ENCODE results near the gene WDHD1.

The WDHD1 gene

DNA sequence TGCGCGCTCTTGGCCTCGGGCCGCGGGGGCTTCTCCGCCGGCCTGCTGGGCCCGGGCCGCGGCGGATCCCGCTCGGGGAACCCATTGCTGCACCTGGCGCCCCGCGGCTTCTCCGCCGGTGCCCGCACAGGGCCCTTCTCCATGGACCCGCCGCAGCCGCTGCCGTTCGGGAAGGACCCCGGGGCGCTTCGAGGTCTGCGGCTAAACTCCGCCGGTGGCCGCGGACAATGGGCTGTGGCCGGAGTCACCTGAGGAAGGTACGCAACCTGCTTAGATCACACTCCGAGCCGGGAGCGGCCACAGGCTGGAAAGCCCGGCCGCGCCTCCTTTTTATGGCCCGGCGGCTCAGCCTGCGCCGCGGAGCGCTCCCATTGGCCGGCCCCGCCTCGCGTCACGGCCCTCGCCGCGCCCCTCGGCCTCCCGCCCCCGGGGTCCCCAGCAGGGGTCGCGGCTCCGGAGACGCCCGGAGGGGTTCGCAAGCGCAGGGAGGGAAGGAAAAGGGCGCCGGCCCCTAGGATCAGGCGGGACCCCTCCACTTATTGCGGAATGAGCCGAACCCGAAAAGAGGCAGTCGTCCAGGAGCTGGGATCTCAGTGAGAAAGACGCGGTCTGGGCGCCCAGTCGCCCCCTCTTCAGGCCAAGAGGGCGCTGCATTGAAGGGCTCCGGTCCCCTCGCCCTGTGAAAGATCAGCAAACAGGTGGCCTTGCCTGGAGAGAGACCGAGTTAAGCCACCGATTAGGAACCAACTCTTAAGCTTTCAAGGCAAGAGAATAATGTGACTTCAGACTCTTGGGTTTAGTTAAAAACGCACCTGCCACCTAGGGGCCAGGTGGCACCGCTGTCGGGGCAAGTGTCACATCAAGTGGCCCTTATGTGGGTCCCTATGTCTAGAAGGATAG, 124.1 kb downstream of the WDHD1 start, which contains the start of gene GCH1:
Gene GCH1 (minus strand): TSS at position 306 of the 900 bp plus-strand sequence. CDS start 163 bp downstream, at position 143.
- no peak within 1 kb of the TSS for H2AK5ac ChIP-seq (ENCODE audit: low read length)
- no CpG with 5 or more reads among the region's 83 CpGs for WGBS (ENCODE audit: extremely low coverage, insufficient coverage, insufficient read length)
- peak within 1 kb of the TSS; percentile 90 for H2AFZ ChIP-seq (ENCODE audit: insufficient read depth, low read length, poor library complexity)
- peak within 1 kb of the TSS; percentile 40 for H4K12ac ChIP-seq (ENCODE audit: low read depth, low read length)
- peak within 1 kb of the TSS; percentile 38 for H3K14ac ChIP-seq (ENCODE audit: low read length)
- H3K23ac ChIP-seq (ENCODE audit: low read length): no peak within 1 kb of the TSS
- peak within 1 kb of the TSS; percentile 82 for H3K4me2 ChIP-seq (ENCODE audit: low read length)
- H2BK120ac ChIP-seq (ENCODE audit: insufficient read depth, low read length, poor library complexity): peak within 1 kb of the TSS; percentile 41
- peak within 1 kb of the TSS; percentile 20 for H4K91ac ChIP-seq (ENCODE audit: low read depth, low read length)
- H3K9ac ChIP-seq (ENCODE audit: low read length): peak within 1 kb of the TSS; percentile 3
- DNase-seq: peak; percentile 76 to 86
- H3K18ac ChIP-seq (ENCODE audit: low read length): peak within 1 kb of the TSS; percentile 69
- no peaks in the 10 kb centered on the region for H3K9me3 ChIP-seq (ENCODE audit: insufficient read depth, low read depth, low read length)
- H3K27ac ChIP-seq (ENCODE audit: low read depth, low read length): no peak within 1 kb of the TSS
- no peak within 1 kb of the TSS for H2BK12ac ChIP-seq (ENCODE audit: low read length)
- H3K27me3 ChIP-seq (ENCODE audit: insufficient read depth, low read length): peaks cover 6% of the 10 kb centered on the region
- no peaks in the 10 kb centered on the region for H3K36me3 ChIP-seq (ENCODE audit: control insufficient read depth in 1 of 2, insufficient read depth in 2 of 2, low read length in 2 of 2)
- no peak within 1 kb of the TSS for H3K4ac ChIP-seq (ENCODE audit: low read depth, low read length)
- H3K4me1 ChIP-seq (ENCODE audit: control insufficient read depth in 1 of 2, insufficient read depth in 2 of 2, low read length in 2 of 2): peaks cover 4 to 5% of the 10 kb centered on the region in 2 experiments
- peaks cover 4% of the 10 kb centered on the region for H3K79me2 ChIP-seq (ENCODE audit: control insufficient read depth, insufficient read depth, low read length, poor library complexity)
- H2BK5ac ChIP-seq (ENCODE audit: low read depth, low read length, poor library complexity): no peak within 1 kb of the TSS
- H4K8ac ChIP-seq (ENCODE audit: low read depth, low read length): peak within 1 kb of the TSS; percentile 79
- H3K4me3 ChIP-seq (ENCODE audit: low read depth, low read length): peak within 1 kb of the TSS; percentile 79
- peaks cover 7% of the 10 kb centered on the region for H3K79me1 ChIP-seq (ENCODE audit: low read length)

DNA sequence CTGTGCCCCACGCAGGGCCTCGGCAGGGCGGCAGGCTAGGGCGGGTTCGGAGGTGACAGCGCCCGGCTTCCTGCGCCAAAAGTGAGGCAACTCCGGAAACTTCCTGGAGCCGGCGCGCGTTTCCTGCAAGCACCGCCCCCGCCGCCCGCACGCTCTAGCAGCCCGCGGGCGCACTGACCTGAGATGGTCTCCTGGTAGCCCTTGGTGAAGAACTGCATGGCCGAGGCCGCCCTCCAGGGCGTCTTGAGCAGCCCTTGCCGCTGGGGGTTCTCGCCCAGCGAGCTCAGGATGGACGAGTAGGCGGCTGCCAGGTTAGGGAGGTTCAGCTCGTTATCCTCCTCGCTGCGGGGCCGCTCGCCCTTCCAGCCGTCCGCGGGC, 124.8 kb downstream of the WDHD1 start:
- no peak overlapping the region for H3K27ac ChIP-seq (ENCODE audit: low read depth, low read length)
- peaks cover 6% of the 10 kb centered on the region for H3K27me3 ChIP-seq (ENCODE audit: insufficient read depth, low read length)
- H3K4me1 ChIP-seq (ENCODE audit: control insufficient read depth in 1 of 2, insufficient read depth in 2 of 2, low read length in 2 of 2): peaks cover 4 to 5% of the 10 kb centered on the region in 2 experiments
- peak overlapping the region; percentile 3 for H3K9ac ChIP-seq (ENCODE audit: low read length)
- H3K4me3 ChIP-seq (ENCODE audit: low read depth, low read length): peak overlapping the region; percentile 79
- H3K23ac ChIP-seq (ENCODE audit: low read length): no peak overlapping the region
- H3K9me3 ChIP-seq (ENCODE audit: insufficient read depth, low read depth, low read length): no peaks in the 10 kb centered on the region
- no peak overlapping the region for H2BK5ac ChIP-seq (ENCODE audit: low read depth, low read length, poor library complexity)
- peak overlapping the region; percentile 82 for H3K4me2 ChIP-seq (ENCODE audit: low read length)
- H4K91ac ChIP-seq (ENCODE audit: low read depth, low read length): peak overlapping the region; percentile 20
- H4K8ac ChIP-seq (ENCODE audit: low read depth, low read length): peak overlapping the region; percentile 79
- peaks cover 4% of the 10 kb centered on the region for H3K79me2 ChIP-seq (ENCODE audit: control insufficient read depth, insufficient read depth, low read length, poor library complexity)
- H2AK5ac ChIP-seq (ENCODE audit: low read length): no peak overlapping the region
- H2BK12ac ChIP-seq (ENCODE audit: low read length): no peak overlapping the region
- peak overlapping the region; percentile 69 for H3K18ac ChIP-seq (ENCODE audit: low read length)
- H3K36me3 ChIP-seq (ENCODE audit: control insufficient read depth in 1 of 2, insufficient read depth in 2 of 2, low read length in 2 of 2): no peaks in the 10 kb centered on the region
- H3K4ac ChIP-seq (ENCODE audit: low read depth, low read length): no peak overlapping the region
- H2BK120ac ChIP-seq (ENCODE audit: insufficient read depth, low read length, poor library complexity): peak overlapping the region; percentile 41
- peak; percentile 97 to 98 for DNase-seq
- H4K12ac ChIP-seq (ENCODE audit: low read depth, low read length): peak overlapping the region; percentile 40
- H3K14ac ChIP-seq (ENCODE audit: low read length): peak overlapping the region; percentile 38
- H3K79me1 ChIP-seq (ENCODE audit: low read length): peaks cover 7% of the 10 kb centered on the region
- peak overlapping the region; percentile 90 for H2AFZ ChIP-seq (ENCODE audit: insufficient read depth, low read length, poor library complexity)
- no CpG with 5 or more reads among the region's 37 CpGs for WGBS (ENCODE audit: extremely low coverage, insufficient coverage, insufficient read length)

DNA sequence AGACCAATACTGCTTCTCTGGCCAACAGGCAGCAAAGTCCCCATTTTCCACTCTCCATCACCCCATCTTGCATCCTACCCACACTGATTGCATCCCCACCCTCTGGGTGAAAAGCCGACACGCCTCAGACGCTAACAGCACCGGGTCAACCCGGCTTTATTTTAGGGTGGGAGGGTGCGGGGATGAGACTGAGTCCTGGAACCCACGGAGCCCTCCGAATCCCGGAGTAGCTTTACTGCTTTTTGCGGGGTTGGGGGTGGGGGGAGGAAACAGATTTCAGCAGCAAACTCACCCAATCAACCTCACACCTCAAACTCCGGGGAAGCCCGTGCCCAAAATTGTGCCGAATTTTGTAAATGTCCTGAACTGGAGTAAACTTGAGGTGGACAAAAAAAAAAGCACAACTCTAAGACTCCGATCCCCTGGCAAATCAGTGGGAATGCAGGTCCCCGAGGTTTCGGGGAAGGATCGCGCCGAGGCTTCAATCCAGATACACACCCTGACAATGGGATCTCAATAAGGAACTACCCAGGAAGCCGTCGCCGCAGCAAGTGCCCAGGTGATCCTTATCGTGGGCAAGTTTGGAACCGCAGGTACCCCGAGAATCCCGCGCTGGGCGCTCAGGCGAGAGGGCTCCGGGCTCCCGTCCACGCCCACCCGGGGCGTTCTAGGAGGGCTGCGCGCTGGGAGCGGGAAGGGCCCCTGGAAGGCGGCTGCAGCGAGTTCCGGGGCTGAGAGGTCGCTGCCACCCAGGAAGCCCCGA, 125.3 kb downstream of the WDHD1 start:
- H2AFZ ChIP-seq (ENCODE audit: insufficient read depth, low read length, poor library complexity): peak overlapping the region; percentile 90
- no peaks in the 10 kb centered on the region for H3K36me3 ChIP-seq (ENCODE audit: control insufficient read depth in 1 of 2, insufficient read depth in 2 of 2, low read length in 2 of 2)
- peak overlapping the region; percentile 79 for H4K8ac ChIP-seq (ENCODE audit: low read depth, low read length)
- H3K4me3 ChIP-seq (ENCODE audit: low read depth, low read length): peak overlapping the region; percentile 79
- H2AK5ac ChIP-seq (ENCODE audit: low read length): no peak overlapping the region
- DNase-seq: no peak
- H4K91ac ChIP-seq (ENCODE audit: low read depth, low read length): no peak overlapping the region
- no peak overlapping the region for H3K14ac ChIP-seq (ENCODE audit: low read length)
- H3K79me1 ChIP-seq (ENCODE audit: low read length): peaks cover 7% of the 10 kb centered on the region
- peaks cover 6% of the 10 kb centered on the region for H3K27me3 ChIP-seq (ENCODE audit: insufficient read depth, low read length)
- H2BK5ac ChIP-seq (ENCODE audit: low read depth, low read length, poor library complexity): no peak overlapping the region
- H3K23ac ChIP-seq (ENCODE audit: low read length): no peak overlapping the region
- H2BK12ac ChIP-seq (ENCODE audit: low read length): no peak overlapping the region
- peak overlapping the region; percentile 40 for H4K12ac ChIP-seq (ENCODE audit: low read depth, low read length)
- H3K79me2 ChIP-seq (ENCODE audit: control insufficient read depth, insufficient read depth, low read length, poor library complexity): peaks cover 4% of the 10 kb centered on the region
- peak overlapping the region; percentile 82 for H3K4me2 ChIP-seq (ENCODE audit: low read length)
- no CpG with 5 or more reads among the region's 42 CpGs for WGBS (ENCODE audit: extremely low coverage, insufficient coverage, insufficient read length)
- peak overlapping the region; percentile 1 for H3K9ac ChIP-seq (ENCODE audit: low read length)
- peak overlapping the region; percentile 30 for H2BK120ac ChIP-seq (ENCODE audit: insufficient read depth, low read length, poor library complexity)
- H3K4me1 ChIP-seq (ENCODE audit: control insufficient read depth in 1 of 2, insufficient read depth in 2 of 2, low read length in 2 of 2): peaks cover 4 to 5% of the 10 kb centered on the region in 2 experiments
- no peak overlapping the region for H3K4ac ChIP-seq (ENCODE audit: low read depth, low read length)
- no peak overlapping the region for H3K27ac ChIP-seq (ENCODE audit: low read depth, low read length)
- no peaks in the 10 kb centered on the region for H3K9me3 ChIP-seq (ENCODE audit: insufficient read depth, low read depth, low read length)
- peak overlapping the region; percentile 69 for H3K18ac ChIP-seq (ENCODE audit: low read length)

DNA sequence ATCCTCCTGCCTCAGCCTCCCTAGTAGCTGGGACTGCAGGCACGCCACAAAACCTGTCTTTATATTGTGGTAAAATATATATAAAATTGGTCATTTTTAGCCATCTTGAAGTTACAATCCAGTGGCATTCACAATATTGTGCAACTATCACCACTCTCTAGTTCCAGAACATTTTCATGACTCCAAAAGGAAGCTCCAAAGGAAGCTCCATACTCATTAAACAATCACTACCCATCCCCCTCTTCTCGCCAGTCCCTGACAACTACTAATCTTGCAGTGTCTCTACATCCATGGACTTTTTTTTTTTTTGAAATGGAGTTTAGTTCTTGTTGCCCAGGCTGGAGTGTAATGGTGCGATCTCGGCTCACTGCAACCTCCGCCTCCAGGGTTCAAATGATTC, 127.3 kb downstream of the WDHD1 start:
- H3K36me3 ChIP-seq (ENCODE audit: control insufficient read depth in 1 of 2, insufficient read depth in 2 of 2, low read length in 2 of 2): no peaks in the 10 kb centered on the region
- H3K23ac ChIP-seq (ENCODE audit: low read length): no peak overlapping the region
- no peak overlapping the region for H3K18ac ChIP-seq (ENCODE audit: low read length)
- no peak overlapping the region for H3K9ac ChIP-seq (ENCODE audit: low read length)
- H3K14ac ChIP-seq (ENCODE audit: low read length): no peak overlapping the region
- no peak overlapping the region for H3K4me2 ChIP-seq (ENCODE audit: low read length)
- H3K4me1 ChIP-seq (ENCODE audit: control insufficient read depth in 1 of 2, insufficient read depth in 2 of 2, low read length in 2 of 2): peaks cover 4 to 5% of the 10 kb centered on the region in 2 experiments
- peaks cover 6% of the 10 kb centered on the region for H3K27me3 ChIP-seq (ENCODE audit: insufficient read depth, low read length)
- no peak overlapping the region for H2AFZ ChIP-seq (ENCODE audit: insufficient read depth, low read length, poor library complexity)
- H4K12ac ChIP-seq (ENCODE audit: low read depth, low read length): no peak overlapping the region
- no peak for DNase-seq
- H3K4ac ChIP-seq (ENCODE audit: low read depth, low read length): no peak overlapping the region
- H2BK12ac ChIP-seq (ENCODE audit: low read length): no peak overlapping the region
- H2AK5ac ChIP-seq (ENCODE audit: low read length): no peak overlapping the region
- H2BK5ac ChIP-seq (ENCODE audit: low read depth, low read length, poor library complexity): no peak overlapping the region
- no peak overlapping the region for H2BK120ac ChIP-seq (ENCODE audit: insufficient read depth, low read length, poor library complexity)
- no CpG with 5 or more reads among the region's 5 CpGs for WGBS (ENCODE audit: extremely low coverage, insufficient coverage, insufficient read length)
- no peak overlapping the region for H3K4me3 ChIP-seq (ENCODE audit: low read depth, low read length)
- no peaks in the 10 kb centered on the region for H3K9me3 ChIP-seq (ENCODE audit: insufficient read depth, low read depth, low read length)
- no peak overlapping the region for H4K8ac ChIP-seq (ENCODE audit: low read depth, low read length)
- H3K79me2 ChIP-seq (ENCODE audit: control insufficient read depth, insufficient read depth, low read length, poor library complexity): peaks cover 4% of the 10 kb centered on the region
- no peak overlapping the region for H4K91ac ChIP-seq (ENCODE audit: low read depth, low read length)
- H3K79me1 ChIP-seq (ENCODE audit: low read length): peaks cover 7% of the 10 kb centered on the region
- H3K27ac ChIP-seq (ENCODE audit: low read depth, low read length): no peak overlapping the region
